Activated CD8-positive, alpha-beta memory T cell treated with anti-CD3 and anti-CD28 coated beads for 1 hour (primary cell): ENCODE measurements around the gene TMEM51.
"Not testable (repeated sequence)": the region's sequence is repeated elsewhere in the genome, so short reads cannot be mapped to it uniquely, and the experiment has no call there.

Source experiments
- DNase-seq, 2 donors: peaks; one replicate each; pipeline ENCODE4 v3.0.0-alpha.2; 2020; ENCODE audit warnings: low read depth in 1 of 2; ENCODE audit errors: extremely low read depth in 1 of 2

Gene TMEM51

DNA sequence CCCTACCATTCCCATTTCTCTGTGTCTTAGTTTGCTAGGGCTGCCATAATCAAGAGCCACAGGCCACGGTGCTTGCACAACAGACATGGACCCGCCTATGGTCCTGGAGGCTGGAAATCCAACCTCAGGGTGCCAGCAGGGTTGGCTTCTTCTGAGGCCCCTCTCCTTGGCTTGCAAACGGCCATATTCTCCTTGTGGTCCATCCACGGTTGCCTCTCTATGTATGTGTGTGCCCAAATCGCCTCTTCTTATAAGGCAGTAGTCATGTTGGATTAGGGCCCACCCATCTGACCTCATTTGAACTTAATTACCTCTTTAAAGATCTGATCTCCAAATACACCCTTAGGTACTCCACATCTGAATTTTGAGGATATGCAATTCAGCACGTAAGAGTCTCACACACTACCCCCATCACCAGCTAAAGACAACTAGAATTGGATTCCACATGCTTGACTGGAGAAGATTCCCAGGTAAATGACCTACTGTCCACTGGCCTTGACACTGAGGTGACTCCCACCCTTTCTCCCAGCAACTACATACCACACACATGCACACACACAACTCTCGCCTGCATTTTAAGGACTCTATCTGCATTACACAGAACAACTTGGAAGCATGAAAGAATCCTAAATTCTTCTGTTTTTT, 28.3 kb upstream of the TMEM51 start:
- DNase-seq = no peak

DNA sequence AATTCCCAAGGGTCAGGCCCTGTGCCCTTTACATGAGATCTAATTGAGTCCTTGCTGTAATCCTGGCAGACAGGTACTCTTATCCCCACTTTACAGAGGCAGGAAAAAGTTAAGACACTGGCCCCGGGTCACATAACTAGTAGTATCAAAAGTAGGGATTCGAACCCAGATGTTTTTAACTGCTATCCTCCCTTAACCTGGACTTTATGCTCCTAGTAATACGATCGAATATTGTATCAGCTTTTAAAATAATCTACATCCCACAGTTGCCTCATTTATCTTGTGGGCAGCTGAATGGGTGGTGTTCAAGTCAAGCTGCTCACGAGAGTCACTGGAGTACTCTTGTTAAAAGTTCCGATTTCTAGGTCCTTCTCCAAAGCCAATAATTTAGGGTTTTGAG, 25.5 kb upstream of the TMEM51 start:
- no peak for DNase-seq

DNA sequence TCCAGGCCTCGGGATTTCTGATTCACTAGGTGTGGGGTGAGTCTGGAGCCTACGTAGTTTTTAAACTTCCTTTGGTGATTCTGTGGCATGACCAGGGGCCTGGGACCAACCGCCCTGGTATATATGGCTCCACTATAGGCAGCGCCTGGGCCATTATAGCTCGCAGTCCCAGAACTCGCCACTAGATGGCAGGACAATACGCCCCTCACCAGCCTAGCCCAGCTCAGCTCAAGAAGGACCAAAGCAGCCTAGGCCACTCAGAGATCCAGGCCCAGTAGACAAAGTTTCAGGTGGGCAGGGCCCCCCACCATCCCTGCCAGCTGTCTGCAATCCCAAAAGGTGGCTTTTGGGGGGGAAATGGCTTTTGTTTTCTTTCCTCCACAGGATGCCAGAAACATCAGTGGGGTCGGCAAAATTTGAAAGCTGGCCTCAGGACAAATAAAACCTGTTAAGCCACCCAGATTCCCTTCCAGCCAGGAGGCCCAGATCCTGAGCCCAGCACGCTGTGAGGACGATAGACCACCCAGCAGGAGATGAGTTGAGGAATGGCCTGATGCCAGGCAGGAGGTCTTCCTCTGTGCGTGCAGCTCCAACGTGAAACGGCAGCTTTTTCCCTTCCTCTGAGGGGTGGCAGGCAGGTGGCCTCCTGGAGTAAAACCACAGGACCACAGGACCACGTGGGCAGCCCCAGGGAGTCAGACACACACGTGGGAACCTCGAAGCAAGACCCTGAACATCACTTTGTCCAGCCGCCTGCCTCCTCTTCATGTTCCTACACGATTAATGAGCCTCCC, 24.8 kb upstream of the TMEM51 start:
- peak; percentile 3 to 51 for DNase-seq

DNA sequence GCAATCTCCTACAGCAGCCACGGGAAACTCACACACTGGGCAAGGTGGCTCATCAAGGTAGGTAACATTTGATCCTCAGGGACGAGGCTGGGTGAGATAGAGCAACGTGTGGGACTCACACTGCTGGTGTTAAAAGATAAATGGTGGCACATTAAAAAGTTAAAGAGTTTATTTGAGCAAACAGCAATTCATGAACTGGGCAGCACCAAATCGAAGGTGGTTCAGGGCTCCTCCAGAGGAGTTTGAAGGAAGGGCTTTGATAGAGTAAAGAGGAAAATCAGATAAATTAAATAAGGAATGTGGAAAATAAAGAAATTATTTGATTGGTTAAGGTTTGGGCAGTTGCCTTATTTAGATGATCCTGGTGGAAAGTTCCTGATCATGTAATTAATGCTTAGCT, 23.6 kb upstream of the TMEM51 start:
- no peak for DNase-seq

DNA sequence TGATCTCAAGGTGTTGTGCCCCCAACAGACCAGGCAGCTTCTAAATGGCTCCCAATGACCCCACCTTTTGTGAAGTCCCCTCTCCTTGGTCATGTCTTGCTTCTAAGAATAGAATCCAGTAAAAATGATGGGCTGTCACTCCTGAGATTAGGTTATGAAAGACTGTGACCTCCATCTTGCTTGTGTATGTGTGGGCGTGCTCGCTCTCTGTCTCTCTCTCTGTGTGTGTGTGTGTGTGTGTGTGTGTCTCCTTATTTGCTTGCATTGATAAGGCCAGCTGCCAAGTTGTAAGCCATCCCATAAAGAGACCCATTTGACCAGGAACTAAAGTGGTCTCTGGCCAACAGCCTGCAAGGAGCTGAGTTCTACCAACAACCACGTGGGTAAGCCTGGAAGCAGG, 22.9 kb upstream of the TMEM51 start:
- no peak for DNase-seq

DNA sequence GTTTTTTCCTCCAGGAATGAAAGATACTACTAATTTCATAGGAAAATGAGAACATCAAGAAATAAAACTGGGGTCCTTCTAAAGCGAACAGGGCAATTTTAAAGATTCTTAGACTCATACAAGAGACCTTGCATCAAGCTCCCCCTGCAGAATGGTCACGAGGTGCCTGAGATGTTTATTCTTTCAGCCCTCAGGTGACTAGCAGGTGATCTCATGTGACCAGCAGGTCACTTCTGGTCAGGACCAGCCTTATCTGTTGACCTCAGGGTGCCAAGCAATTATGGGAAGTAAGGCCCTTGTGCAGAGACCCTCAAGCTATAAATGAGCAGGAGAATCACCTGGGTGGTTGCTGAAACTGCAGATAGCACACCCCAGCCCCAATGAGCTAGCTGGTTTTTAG, 20.6 kb upstream of the TMEM51 start:
- no peak for DNase-seq

DNA sequence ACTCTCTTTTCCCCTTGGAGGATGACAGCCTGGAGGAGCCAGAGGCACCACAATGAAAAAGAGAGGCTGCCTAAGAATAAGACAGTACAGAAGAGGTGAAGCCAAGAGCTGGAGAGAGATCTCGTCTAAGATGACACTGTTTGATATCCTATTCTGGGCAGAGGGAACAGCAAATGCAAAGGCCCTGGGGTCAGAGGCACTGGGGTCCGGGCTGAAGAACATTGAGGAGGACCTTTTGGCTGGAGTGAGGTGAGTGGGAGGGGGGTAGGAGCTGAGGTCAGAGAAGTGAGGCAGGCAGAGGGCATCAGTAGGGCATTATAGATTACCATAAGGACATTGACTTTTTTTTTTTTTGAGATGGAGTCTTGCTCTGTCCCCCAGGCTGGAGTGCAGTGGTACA, 19.3 kb upstream of the TMEM51 start:
- DNase-seq = no peak

DNA sequence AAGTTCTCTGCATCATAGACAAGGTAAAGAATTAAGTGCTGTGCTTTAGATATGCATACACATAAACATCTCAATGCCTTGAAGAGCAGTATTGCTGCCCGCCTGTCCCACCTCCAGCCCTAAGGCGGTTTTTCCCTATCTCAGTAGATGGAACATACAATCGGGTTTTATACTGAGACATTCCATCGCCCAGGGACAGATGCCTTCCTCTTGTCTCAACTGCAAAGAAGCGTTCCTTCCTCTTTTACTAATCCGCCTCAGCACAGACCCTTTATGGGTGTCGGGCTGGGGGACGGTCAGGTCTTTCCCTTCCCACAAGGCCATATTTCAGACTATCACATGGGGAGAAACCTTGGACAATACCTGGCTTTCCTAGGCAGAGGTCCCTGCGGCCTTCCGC, 17.9 kb upstream of the TMEM51 start:
- not testable (repeated sequence) for DNase-seq

DNA sequence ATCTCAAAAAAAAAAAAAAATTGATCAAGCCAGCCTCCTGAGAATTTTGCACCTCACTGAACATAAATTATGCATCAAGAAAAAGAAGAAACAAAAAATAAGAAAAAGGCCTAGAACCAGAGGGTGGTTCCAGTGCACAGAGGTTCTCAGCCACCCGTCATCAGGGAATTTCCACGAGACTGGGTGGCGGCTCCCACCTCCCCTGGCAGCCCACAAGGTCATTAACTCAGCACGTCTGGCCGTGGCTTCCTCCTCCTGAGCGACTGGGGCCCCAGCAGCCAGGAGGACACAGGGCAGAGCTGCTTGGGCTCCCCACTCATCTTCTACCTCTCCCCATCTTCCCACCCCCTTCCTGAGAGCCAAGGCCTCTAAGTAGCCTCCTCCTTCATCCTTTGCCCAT, 15.7 kb upstream of the TMEM51 start:
- DNase-seq = no peak

DNA sequence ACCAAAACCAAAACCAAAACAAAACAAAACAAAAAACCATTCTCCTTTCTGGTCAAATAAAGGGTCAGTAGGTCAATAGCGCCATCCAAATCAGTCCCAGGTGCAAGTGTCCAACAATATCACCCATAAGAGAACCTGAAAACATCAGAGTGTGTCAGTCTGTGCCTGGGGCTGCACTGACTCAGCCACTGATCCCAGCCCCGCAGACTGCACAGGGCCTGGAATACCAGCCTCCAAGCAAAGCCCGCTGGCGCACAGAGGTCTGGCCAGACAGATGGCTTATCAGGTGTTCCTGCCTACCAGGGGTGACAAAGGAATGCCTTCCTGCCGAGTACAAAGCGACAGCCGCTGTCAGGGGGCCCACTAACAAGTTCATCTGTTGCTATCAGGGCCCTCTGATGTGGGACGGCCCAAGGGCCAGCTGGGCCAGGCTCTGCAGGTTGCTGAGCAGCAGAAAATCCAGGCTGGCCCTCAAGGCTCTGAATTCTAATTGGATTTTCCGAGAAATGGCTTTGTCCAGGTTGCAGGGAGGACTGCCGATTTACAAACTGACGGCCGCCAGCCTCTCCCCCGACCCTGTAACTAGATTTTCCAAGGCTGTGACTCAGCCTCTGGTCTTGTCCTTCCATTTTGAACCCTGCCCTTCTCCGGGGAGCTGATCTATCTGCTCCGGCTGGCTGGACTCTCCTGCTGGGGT, 13.7 kb upstream of the TMEM51 start:
- DNase-seq = no peak

DNA sequence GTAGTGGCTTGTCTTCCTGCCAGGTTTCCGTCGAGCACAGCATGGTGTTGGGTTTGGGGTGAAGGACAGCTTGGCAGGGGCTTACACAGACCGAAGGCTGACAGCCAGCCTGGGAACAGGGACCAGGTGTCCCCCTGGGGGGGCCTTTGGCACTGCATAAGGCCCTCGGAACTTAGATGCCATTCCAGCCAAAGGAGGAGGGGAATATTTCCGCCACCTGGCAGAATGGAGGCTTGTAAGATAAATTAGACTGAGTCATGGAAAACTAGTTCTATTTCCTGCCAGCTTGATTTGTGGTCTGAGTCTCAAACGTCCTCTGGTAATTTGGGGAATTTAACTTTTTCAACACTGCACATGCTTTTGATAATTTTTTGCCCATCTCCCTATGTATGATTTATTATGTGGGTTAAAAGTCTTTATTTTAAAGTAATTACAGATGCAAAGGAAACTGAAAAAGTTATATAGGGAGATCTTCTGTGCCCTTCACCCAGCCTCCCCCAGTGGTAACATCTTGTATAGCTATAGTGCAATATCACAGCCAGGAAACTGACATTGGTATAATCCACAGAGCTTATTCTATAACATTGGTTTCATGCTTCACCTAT, 11.5 kb upstream of the TMEM51 start:
- DNase-seq = no peak

DNA sequence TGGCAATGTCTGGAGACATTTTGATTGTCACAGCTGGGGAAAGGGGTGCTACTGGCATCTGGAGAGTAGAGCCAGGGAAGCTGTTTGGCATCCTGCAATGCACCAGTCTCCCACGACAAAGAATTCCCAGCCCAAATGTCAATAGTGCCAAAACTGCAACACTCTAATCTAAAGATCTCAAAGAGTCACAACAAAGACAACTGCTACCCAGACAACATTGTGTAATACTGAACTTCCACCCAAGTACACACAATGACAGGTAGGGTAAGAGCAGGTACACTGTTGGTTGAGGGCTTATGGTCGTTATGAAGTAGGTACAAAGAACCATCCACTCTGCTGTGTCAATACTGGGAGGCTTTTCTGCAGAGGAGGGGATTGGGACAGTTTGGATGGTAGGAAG, 8.2 kb upstream of the TMEM51 start:
- DNase-seq = no peak

DNA sequence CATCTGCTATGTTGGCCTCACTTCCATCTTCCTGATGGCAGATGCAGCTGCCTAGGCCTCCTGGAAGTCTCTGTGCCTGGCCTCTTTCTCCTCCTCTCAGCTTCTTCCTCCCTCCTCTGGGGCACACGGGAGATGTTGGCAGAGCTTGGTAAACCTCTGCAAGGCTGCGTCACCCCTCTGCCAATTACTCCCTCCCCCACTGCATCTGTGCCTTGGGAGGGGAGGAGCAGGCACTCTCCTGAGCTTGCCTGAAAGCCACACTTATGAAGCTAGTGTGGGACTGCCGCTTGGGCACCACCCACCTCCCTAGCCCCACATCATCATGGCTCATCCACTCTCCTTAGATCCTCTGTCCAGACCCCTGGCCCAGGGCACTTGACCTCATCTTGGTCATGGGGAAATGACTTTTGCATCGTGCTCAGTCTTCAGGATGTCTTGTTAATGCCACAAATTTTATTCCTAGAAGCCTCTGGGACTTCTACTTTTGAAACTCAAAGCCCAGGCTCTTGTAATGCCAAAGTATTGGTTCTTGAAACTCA, 7.3 kb upstream of the TMEM51 start:
- no peak for DNase-seq

DNA sequence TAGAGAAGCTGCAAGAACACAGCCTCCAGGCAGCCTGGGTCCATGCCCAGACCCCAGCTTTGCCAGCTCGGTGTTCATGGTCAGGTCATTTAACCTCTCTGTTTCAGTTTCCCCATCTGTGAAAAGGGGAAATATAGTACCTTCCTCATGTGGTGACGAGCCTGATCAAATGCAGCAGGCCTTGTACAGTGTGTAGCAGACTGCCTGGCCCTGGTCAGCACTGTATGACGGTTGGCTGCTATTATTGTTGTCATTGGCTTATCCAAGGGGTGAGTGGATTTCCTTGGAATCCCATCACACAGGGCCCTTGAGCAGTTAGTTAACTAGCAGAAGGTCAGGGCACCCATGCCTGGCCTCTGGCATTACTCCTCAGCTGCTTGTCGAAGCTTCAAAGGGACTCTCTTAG, 6.6 kb upstream of the TMEM51 start:
- no peak for DNase-seq

DNA sequence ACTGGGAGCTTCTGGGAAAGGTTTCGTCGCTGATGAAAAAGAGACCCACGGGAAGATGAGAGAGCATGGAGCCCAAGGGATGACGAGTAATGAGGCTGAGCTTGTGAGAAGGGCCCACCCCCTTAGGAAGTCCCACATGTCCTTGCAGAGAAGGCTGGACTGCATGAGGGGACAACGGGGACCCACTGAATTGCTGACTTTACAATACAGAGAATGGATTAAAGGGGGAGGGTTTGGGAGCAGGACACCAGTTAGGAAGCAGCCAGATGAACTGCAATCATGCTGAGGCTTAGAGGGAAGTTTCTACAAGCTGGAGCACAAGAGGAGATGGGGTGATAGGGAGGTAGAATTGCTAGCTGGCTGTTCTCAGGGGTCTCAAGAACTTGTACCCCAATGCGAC, 5.5 kb upstream of the TMEM51 start:
- no peak for DNase-seq

DNA sequence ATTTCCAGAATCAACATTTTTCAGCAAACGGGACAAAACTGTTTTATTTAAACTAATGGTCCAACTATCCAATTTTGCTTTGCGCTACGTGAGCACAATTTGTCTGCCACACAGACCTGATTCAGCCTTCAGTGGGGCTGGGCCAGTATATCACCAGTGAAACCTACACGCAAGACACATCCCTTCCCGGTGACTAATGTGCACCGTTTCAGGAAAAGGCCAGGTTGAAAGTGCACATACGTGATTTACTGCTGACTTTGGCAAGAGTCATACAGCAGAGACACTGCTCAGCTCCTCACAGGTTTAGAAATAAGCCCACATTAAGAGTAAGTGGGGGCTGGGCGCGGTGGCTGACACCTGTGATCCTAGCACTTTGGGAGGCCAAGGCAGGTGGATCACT, 5.1 kb upstream of the TMEM51 start:
- no peak for DNase-seq

DNA sequence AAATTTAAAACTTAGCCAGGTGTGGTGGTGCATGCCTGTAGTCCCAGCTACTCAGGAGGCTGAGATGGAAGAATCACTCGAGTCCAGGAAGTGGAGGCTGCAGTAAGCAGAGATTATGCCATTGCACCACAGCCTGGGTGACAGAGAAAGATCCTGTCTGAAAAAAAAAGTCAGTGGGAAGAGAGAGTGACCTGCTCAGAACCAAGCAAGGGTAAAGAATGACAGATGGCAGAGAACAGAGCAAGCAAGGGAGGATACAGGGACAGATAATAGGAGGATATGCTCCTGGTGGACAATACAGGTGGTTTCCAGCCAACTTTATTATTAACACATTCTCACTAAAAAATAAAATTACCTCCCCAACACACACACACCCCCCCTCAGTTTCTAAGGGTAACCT, 4.6 kb upstream of the TMEM51 start:
- DNase-seq = no peak

DNA sequence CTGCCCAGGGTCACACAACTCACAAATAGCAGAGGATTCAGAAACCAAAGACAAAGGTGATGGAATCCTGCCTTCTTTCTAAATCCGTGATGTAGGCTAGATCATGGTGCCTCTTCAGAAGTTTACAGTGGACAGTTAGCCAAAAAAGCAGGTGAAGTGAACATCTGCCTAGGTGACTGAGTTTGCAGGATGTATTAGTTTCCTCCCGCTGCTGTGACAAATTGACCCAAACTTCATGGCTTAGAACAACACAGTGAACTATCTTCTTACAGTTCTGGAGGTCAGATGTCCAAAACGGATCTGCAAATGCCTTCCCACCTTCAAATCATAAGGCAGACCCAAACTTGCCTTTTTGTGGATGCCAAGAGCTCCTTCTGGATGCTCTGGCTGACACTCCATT, 3.2 kb upstream of the TMEM51 start:
- no peak for DNase-seq

DNA sequence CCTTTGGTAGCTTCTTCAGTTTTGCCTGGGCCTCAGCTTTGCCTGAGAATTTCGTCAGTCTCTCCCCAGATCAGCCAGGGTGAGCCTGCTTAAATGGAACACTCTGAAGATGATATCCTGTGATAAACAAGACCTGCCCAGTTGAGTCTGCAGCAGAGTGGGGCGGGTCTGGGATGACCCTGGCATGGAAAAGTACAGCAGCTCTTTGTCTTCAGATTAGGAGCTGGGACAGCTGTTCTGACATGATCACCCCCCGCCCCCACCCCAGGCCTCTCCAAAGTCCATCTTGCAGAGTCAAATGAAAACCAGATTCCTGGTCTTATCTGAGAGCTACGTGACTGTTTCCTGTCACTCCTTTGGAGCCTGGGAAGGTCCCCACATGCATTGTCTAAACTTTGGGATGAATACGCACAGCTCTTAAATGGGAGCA, 2.2 kb upstream of the TMEM51 start:
- DNase-seq = no peak

DNA sequence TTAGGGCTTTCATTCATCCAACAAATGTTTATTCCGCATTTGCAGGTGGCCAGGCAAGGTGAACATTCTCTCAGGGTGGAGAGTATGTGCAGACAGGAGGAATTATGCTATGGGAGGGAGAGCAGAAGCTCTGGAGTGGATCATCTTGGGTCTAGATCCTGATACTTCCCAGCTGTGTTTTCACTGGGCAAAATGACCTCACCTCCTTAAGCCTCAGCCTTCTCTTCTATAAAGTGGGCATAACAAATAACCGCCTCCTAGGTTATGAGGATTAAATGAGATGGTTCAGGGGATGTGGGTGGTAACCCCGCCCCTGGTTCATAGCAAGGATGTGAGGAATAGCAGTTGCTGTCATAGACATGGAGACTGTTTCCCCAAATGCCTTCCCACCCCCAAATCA, 1.7 kb upstream of the TMEM51 start:
- DNase-seq = no peak
